GM21515 (cell line): Measurements from ENCODE around the gene BMX.

ENCODE experiments used
- ATAC-seq: cut with Tn5 transposase; IDR thresholded peaks from one replicate; pipeline ENCODE4 v1.9.1; 2021; ENCODE audit not compliant: unreplicated experiment

BMX gene

GRCh38 chrX:15505101-15505500 lies 4.5 kb downstream of the BMX start:
- ATAC-seq, result no peak

- no peak for ATAC-seq
These were observed 6.4 kb downstream of the BMX start for GRCh38 chrX:15507005-15507404.

GRCh38 chrX:15509845-15510244 lies 9.2 kb downstream of the BMX start:
- no peak for ATAC-seq

GRCh38 chrX:15511563-15511962 lies 11.0 kb downstream of the BMX start:
- no peak for ATAC-seq

GRCh38 chrX:15512401-15512965 lies 11.9 kb downstream of the BMX start:
- no peak for ATAC-seq

GRCh38 chrX:15514279-15514678 lies 13.7 kb downstream of the BMX start:
- ATAC-seq, result no peak

GRCh38 chrX:15515931-15516330 lies 15.3 kb downstream of the BMX start:
- no peak for ATAC-seq

GRCh38 chrX:15522464-15522863 lies 21.9 kb downstream of the BMX start:
- no peak for ATAC-seq

- ATAC-seq, result no peak
These were observed 22.5 kb downstream of the BMX start for GRCh38 chrX:15523088-15523487.

- no peak for ATAC-seq
These were observed 23.8 kb downstream of the BMX start for GRCh38 chrX:15524417-15524816.

GRCh38 chrX:15525664-15526416 lies 25.2 kb downstream of the BMX start:
- ATAC-seq, result no peak

GRCh38 chrX:15529165-15529564 lies 28.6 kb downstream of the BMX start:
- no peak for ATAC-seq

GRCh38 chrX:15530318-15530717 lies 29.7 kb downstream of the BMX start:
- ATAC-seq, result no peak

- ATAC-seq, result no peak
These were observed 46.1 kb downstream of the BMX start for GRCh38 chrX:15546745-15547144.

GRCh38 chrX:15547356-15547755 lies 46.7 kb downstream of the BMX start:
- no peak for ATAC-seq

GRCh38 chrX:15549189-15550012 lies 48.8 kb downstream of the BMX start:
- no peak for ATAC-seq

- no peak for ATAC-seq
These were observed 58.6 kb downstream of the BMX start for GRCh38 chrX:15559227-15559626.

GRCh38 chrX:15560924-15561323 lies 60.3 kb downstream of the BMX start:
- no peak for ATAC-seq

- ATAC-seq, result no peak
These were observed 62.4 kb downstream of the BMX start for GRCh38 chrX:15563056-15563455.

- ATAC-seq, result peak; percentile 54
These were observed 64.5 kb downstream of the BMX start for GRCh38 chrX:15564981-15565579.

- ATAC-seq, result no peak
These were observed 65.6 kb downstream of the BMX start for GRCh38 chrX:15566244-15566643.

- no peak for ATAC-seq
These were observed 66.7 kb downstream of the BMX start for GRCh38 chrX:15567267-15567666.
